ENCODE measurements around the gene FSTL4. TPM values are rescaled to one million over a fixed set of nuclear protein-coding genes. Genes with fewer than 3 reads are reported as not detected.
A peak's percentile ranks its signal among the peaks of the same experiment; 100 is the strongest.

The FSTL4 gene
- total and polyA plus RNA-seq, 2 of the 4 experiments (the other 2 are of a cell fraction): 0.18 TPM; not detected in 1

DNA sequence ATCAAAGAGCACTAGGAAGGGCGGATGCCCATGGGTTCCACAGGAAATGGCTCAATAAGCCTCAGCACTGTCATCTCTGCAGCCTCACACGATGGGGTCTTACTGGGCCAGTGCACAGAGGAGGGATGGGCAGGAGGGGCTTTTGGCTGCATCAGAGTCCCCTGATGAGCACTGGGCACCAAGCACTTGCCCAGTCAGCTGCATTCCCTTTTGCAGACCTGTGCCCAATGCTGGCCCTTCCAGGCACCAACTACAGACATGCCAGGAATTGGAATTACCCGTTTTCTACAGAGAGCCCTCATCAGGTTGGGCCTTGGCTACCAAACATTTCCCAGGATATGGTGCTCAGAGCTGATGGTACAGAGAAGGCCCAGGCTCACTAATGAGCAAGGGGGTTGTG is 378.1 kb downstream of the FSTL4 start:
- no peaks in the 10 kb centered on the region for H3K36me3 ChIP-seq (ENCODE audit: control insufficient read depth, insufficient read depth, low read length)
- intact Hi-C loops (cut with micrococcal nuclease) (no loop called here), dilution Hi-C loops (cut with HindIII; ENCODE audit: low sequenced_read_pairs, unreplicated experiment) (no loop called here), in situ Hi-C loops (cut with MboI; ENCODE audit: low sequenced_read_pairs) (no loop called here)
- H4K5ac ChIP-seq (ENCODE audit: low read depth, low read length): no peak overlapping the region
- no peak overlapping the region for H3K18ac ChIP-seq (ENCODE audit: low read depth, low read length)
- H4K20me1 ChIP-seq (ENCODE audit: insufficient read depth, low read length): no peaks in the 10 kb centered on the region
- no peak overlapping the region for H3K4me3 ChIP-seq (ENCODE audit: insufficient read depth, low read depth, low read length)
- no peak overlapping the region for H3K4me2 ChIP-seq (ENCODE audit: low read depth, low read length)
- 0 out of 2 replicates have a peak, but pooled peaks cover 2% of the 10 kb centered on the region for H3K27me3 ChIP-seq (ENCODE audit: control insufficient read depth, insufficient read depth, low read length)
- H2AFZ ChIP-seq (replicated peaks; ENCODE audit: low read length, poor library complexity): no peak overlapping the region
- H2BK120ac ChIP-seq (ENCODE audit: low read depth, low read length): no peak overlapping the region
- H4K8ac ChIP-seq (ENCODE audit: low read depth in 2 of 2, low read length in 2 of 2): no peak overlapping the region
- BruUV-seq (replicated peaks): no TSS peak
- DNase-seq (no peak), ATAC-seq (ENCODE audit: low read depth) (no peak)
- H2BK15ac ChIP-seq (ENCODE audit: low read depth, low read length): no peak overlapping the region
- no peak overlapping the region for H2BK5ac ChIP-seq (ENCODE audit: low read depth, low read length, poor library complexity, severe bottlenecking)
- no peak overlapping the region for H3K27ac ChIP-seq (ENCODE audit: insufficient read depth, low read length)
- H3K4me1 ChIP-seq (ENCODE audit: control insufficient read depth, insufficient read depth, low read length): peaks cover 4% of the 10 kb centered on the region; the same call in 1 of the 2 replicates
- no peaks in the 10 kb centered on the region for H3K79me1 ChIP-seq (ENCODE audit: low read depth in 1 of 2, low read length in 2 of 2)
- ChIA-PET CTCF (no interaction called here), POLR2A (ENCODE audit: unreplicated experiment) (no interaction called here)
- no peak overlapping the region for H4K91ac ChIP-seq (ENCODE audit: insufficient read depth, low read depth, low read length)
- no peak overlapping the region for H3K56ac ChIP-seq (ENCODE audit: extremely low read depth, insufficient read depth, low read length)
- no peak overlapping the region for H3K9ac ChIP-seq (ENCODE audit: low read depth, low read length)
- TF ChIP-seq RAD21 (IDR thresholded peaks at IDR 0.05; ENCODE audit: low read length) (no peak), MAZ (IDR thresholded peaks at IDR 0.05; ENCODE audit: borderline replicate concordance, low read depth, low read length) (no peak), MXI1 (IDR thresholded peaks at IDR 0.05; ENCODE audit: borderline replicate concordance, low read depth, low read length) (no peak)
- no peak overlapping the region for H3K23ac ChIP-seq (ENCODE audit: low read depth, low read length)
- WGBS, 2 experiments (ENCODE audit: extremely low coverage in 2 of 2, insufficient read length in 1 of 2): 88% methylated on average over 1 of the region's 3 CpGs; no CpG with 5 or more reads in 1 of the 2 experiments
- H3K14ac ChIP-seq (replicated peaks; ENCODE audit: low read depth, low read length): no peak overlapping the region
- H2AK5ac ChIP-seq (ENCODE audit: low read depth, low read length): no peak overlapping the region
- H3K4ac ChIP-seq (ENCODE audit: low read depth, low read length): no peak overlapping the region
- H3K9me1 ChIP-seq (ENCODE audit: insufficient read depth, low read length): peaks cover 3% of the 10 kb centered on the region; the same call in 1 of the 2 replicates
- no peak overlapping the region for H2AK9ac ChIP-seq (replicated peaks; ENCODE audit: low read depth, low read length, poor library complexity)
- H2BK20ac ChIP-seq (ENCODE audit: low read depth, low read length): peak overlapping the region; percentile 45; the same call in 1 of the 2 replicates
- no peaks in the 10 kb centered on the region for H3K9me3 ChIP-seq (ENCODE audit: control insufficient read depth, insufficient read depth, low read length)

All from IMR-90 (cell line).